ENCODE measurements around the gene SPATA6.
A peak's percentile ranks its signal among the peaks of the same experiment; 100 is the strongest.

The SPATA6 gene

DNA sequence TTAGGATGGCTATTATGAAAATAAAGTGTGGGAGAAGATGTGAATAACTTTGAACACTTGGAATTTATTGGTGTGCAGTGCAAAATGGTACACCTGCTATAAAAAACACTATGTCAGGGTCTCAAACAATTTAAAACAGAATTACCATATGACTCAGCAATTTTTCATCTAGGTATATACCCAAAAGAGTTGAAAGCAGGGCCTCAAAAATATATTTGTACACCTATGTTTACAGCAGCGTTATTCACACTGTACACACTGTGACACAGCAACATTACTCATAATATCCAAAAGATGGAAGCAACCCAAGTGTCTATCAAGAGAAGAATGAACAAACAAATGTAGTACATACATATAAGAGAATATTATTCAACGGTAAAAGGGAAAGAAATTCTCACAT lies 75.8 kb downstream of the SPATA6 start:
- H3K4me3 ChIP-seq (ENCODE audit: low read depth, low read length), result no peak overlapping the region
- DNase-seq (ENCODE audit: low read depth), result no peak
- TF ChIP-seq, protein P1, sequence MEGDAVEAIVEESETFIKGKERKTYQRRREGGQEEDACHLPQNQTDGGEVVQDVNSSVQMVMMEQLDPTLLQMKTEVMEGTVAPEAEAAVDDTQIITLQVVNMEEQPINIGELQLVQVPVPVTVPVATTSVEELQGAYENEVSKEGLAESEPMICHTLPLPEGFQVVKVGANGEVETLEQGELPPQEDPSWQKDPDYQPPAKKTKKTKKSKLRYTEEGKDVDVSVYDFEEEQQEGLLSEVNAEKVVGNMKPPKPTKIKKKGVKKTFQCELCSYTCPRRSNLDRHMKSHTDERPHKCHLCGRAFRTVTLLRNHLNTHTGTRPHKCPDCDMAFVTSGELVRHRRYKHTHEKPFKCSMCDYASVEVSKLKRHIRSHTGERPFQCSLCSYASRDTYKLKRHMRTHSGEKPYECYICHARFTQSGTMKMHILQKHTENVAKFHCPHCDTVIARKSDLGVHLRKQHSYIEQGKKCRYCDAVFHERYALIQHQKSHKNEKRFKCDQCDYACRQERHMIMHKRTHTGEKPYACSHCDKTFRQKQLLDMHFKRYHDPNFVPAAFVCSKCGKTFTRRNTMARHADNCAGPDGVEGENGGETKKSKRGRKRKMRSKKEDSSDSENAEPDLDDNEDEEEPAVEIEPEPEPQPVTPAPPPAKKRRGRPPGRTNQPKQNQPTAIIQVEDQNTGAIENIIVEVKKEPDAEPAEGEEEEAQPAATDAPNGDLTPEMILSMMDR (conservative IDR thresholded peaks at IDR 0.05; ENCODE audit: low read depth, low read length), result no peak

DNA sequence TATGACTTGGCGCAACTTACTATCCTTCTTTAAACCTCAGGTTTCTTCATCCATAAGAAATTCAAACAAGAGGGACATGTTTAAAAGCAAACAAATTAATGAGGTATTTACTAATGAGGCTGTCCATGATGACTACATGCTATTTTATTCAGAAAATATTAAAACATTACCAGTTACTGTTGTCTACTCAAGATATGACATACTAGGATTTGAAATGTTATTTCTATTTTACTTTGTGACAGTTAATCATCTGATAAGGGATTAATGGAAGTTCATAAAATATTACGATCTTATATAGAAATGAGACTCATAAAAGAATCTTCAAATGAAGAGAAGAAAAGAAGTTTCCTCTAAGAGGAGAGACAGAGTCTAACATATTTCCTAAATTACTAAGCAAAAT lies 80.1 kb downstream of the SPATA6 start:
- no peak for DNase-seq (ENCODE audit: low read depth)
- TF ChIP-seq, protein P1 (conservative IDR thresholded peaks at IDR 0.05; ENCODE audit: low read depth, low read length), result no peak
- no peak overlapping the region for H3K4me3 ChIP-seq (ENCODE audit: low read depth, low read length)

DNA sequence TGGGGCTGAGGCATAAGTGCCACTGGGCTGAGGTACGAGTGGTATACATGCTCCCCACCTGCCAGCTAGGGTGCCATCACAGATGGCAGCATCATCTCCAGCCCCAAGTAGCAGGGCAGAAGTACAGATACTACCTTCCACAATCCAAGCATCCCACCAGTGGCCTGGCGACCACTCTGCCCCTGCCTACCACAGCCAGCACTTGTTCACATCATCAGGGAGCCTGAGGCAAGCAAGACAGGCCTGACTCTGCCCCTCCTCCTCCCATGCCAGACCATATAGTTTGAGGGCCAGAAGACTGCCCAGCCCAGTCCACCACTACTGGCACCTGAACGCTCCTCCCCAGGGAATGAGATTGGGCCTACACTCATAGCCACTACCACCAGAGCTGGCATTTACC lies 84.6 kb downstream of the SPATA6 start:
- no peak for DNase-seq (ENCODE audit: low read depth)
- TF ChIP-seq, protein P1 (conservative IDR thresholded peaks at IDR 0.05; ENCODE audit: low read depth, low read length), result no peak

DNA sequence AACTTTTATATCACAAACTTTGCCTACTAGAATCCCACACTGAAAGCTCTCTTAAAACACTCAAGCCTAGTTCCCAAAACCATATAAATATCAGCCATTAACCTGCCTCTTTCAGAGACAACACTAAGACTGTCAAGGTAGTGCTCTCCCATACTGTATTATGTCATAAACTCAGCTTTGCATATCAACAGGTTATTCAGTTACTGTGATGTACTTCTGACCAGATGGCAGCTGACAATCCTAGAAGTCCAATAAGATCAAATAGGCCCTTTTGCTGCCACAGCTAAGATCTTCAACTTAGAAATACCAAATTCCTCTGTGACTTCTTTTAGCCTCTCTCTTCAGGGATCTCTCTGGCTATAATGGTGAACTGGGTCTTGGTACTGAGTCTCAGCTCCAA lies 97.2 kb downstream of the SPATA6 start:
- DNase-seq (ENCODE audit: low read depth), result no peak
- H3K4me3 ChIP-seq (ENCODE audit: low read depth, low read length), result no peak overlapping the region
- TF ChIP-seq, protein P1 (conservative IDR thresholded peaks at IDR 0.05; ENCODE audit: low read depth, low read length), result no peak

More for the DNA sequence above, 84.6 kb downstream of the SPATA6 start:
- H3K4me3 ChIP-seq (ENCODE audit: low read depth, low read length), result no peak overlapping the region

DNA sequence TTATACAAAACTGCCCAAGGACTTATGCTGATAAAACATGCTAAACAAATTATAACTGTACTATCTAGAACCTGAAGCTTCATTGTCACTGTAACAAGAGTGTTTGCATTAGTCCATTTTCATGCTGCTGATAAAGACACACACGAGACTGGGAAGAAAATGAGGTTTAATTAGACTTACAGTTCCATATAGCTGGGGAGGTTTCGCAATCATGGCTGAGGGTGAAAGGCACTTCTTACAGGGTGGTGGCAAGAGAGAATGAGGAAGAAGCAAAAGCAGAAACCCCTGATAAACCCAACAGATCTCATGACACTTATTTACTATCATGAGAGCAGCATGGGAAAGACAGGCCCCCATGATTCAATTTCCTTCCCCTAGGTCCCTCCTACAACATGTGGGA lies 100.4 kb downstream of the SPATA6 start:
- no peak for DNase-seq (ENCODE audit: low read depth)
- no peak overlapping the region for H3K4me3 ChIP-seq (ENCODE audit: low read depth, low read length)
- TF ChIP-seq, protein P1 (conservative IDR thresholded peaks at IDR 0.05; ENCODE audit: low read depth, low read length), result no peak

DNA sequence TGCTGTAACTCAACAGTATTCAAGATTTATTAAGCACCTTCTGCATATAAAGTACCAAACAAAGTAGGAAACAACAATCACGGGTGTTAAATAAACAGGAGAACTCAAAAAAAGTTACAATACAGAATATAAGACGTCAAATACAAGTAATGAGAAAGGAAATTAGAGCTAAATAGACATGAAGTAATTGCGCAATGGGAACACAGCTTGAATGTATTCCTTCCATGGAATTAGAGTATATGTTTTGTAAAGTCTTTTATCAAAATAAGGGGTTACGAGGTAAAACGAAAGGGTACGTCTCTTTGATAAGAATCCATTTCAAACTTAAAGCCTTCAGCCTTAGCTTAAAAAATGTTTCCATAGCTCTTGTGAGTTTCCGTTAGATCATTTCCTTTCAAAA lies 109.1 kb downstream of the SPATA6 start:
- TF ChIP-seq, protein P1 (conservative IDR thresholded peaks at IDR 0.05; ENCODE audit: low read depth, low read length), result no peak
- H3K4me3 ChIP-seq (ENCODE audit: low read depth, low read length), result no peak overlapping the region

DNA sequence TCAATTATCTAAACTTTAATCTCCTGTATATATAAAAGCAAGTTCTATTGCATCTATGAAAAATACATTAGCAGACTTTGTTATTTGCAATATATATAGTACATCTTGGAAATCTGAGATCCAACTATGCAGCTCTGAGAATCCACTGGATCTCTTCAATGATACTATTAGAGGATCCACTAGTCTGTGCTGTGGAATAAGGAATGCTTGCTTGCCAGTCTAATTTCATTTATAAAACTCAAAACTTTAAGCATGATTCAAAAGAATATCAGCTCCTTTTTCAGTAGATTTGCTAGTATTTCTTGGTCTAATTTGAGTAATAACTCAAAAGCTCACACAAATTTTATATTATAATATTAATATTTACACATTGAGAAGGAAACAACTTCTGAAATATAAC lies 115.1 kb downstream of the SPATA6 start:
- TF ChIP-seq, protein P1 (conservative IDR thresholded peaks at IDR 0.05; ENCODE audit: low read depth, low read length), result peak; percentile 28
- H3K4me3 ChIP-seq (ENCODE audit: low read depth, low read length), result no peak overlapping the region
- DNase-seq (ENCODE audit: low read depth), result peak; percentile 23

More for the DNA sequence above, 109.1 kb downstream of the SPATA6 start:
- no peak for DNase-seq (ENCODE audit: low read depth)

Data from choroid plexus epithelial cell (primary cell).